GM12878 (cell line): ENCODE results near the gene GATA2. TPM values are rescaled to one million over a fixed set of nuclear protein-coding genes. Genes with fewer than 3 reads are reported as not detected.
A peak's percentile ranks its signal among the peaks of the same experiment; 100 is the strongest.

Experiments used
- ATAC-seq: fragments of 200-7000 bp; cut with Tn5 transposase; 3 replicates; pipeline ENCODE4 v1.9.1; 2020; ENCODE audit warnings: mild to moderate bottlenecking, moderate library complexity
- BruUV-seq: library from RNA; stranded (reverse); fragments of 400-500 nt; replicated peaks from 2 replicates; lab custom pipeline; 2021; lab: Mats Ljungman, UMichigan
- CTCF ChIA-PET: fragments of 300-600 bp; sonication (Branson Sonifier 250); formaldehyde crosslinking; extraction: SDS; loops from one replicate; lab custom pipeline; 2021; ENCODE audit warnings: inconsistent platforms; lab: Yijun Ruan, JAX
- POLR2A ChIA-PET: fragments of 350-600 bp; formaldehyde crosslinking; extraction: SDS; loops from one replicate; lab custom pipeline; 2021; ENCODE audit warnings: inconsistent platforms; lab: Charles Lee
- RAD21 ChIA-PET: fragments of 300-600 bp; sonication (Branson Sonifier 250); formaldehyde crosslinking; loops from one replicate; lab custom pipeline; 2023; ENCODE audit warnings: antibody characterized with exemption; ENCODE audit not compliant: unreplicated experiment; lab: Charles Lee
- SMC1A ChIA-PET: fragments of 300-600 bp; sonication (Branson Sonifier 250); formaldehyde crosslinking; loops from one replicate; lab custom pipeline; 2023; ENCODE audit not compliant: unreplicated experiment, uncharacterized antibody; lab: Charles Lee
- DNase-seq: peaks from one replicate; pipeline ENCODE4 v3.0.0-alpha.2; 2011; ENCODE audit warnings: low read depth, low spot score
- FAIRE-seq: peaks from 3 replicates; lab custom pipeline; 2011; peaks lifted over from hg19 to GRCh38; lab: Jason Lieb, UNC
- H2AFZ ChIP-seq: 2 replicates; pipeline ENCODE4 v1.6.0; 2011; ENCODE audit warnings: low read depth, low read length, control low read depth; ENCODE audit not compliant: control insufficient read depth
- H3K27ac ChIP-seq: 2 replicates; pipeline ENCODE4 v1.5.1; 2011; ENCODE audit warnings: control low read depth; ENCODE audit not compliant: control insufficient read depth, insufficient read depth
- H3K27me3 ChIP-seq, 2 experiments: replicated peaks in 1 of 2; 2 replicates each; pipeline versions ENCODE4 v1.6.0 to v1.6.1; 2011; ENCODE audit warnings: low read length in 1 of 2; ENCODE audit not compliant: control insufficient read depth in 2 of 2, insufficient read depth in 2 of 2
- H3K36me3 ChIP-seq, 2 experiments: 2 replicates each; pipeline ENCODE4 v1.5.1; 2011; ENCODE audit warnings: low read length in 1 of 2; ENCODE audit not compliant: control insufficient read depth in 2 of 2, insufficient read depth in 2 of 2
- H3K4me1 ChIP-seq: 2 replicates; pipeline ENCODE4 v1.6.1; 2011; ENCODE audit warnings: mild to moderate bottlenecking, low read length, moderate library complexity, mixed read lengths; ENCODE audit not compliant: control insufficient read depth, insufficient read depth
- H3K4me2 ChIP-seq: 2 replicates; pipeline ENCODE4 v1.6.0; 2011; ENCODE audit warnings: control low read depth; ENCODE audit not compliant: control insufficient read depth, insufficient read depth
- H3K4me3 ChIP-seq: fragments of 200-600 bp; sonication (generic); 2 replicates; pipeline ENCODE4 v1.5.1; 2016
- H3K79me2 ChIP-seq: 2 replicates; pipeline ENCODE4 v1.6.0; 2011; ENCODE audit warnings: low read length; ENCODE audit not compliant: control insufficient read depth, insufficient read depth
- H3K9ac ChIP-seq: 2 replicates; pipeline ENCODE4 v1.8.0; 2011; ENCODE audit warnings: low read length, control low read depth, mixed read lengths; ENCODE audit not compliant: control insufficient read depth, insufficient read depth
- H3K9me3 ChIP-seq: replicated peaks from 3 replicates; pipeline ENCODE4 v1.5.1; 2011; ENCODE audit warnings: mild to moderate bottlenecking, low read length; ENCODE audit not compliant: control insufficient read depth, insufficient read depth
- H4K20me1 ChIP-seq: 2 replicates; pipeline ENCODE4 v1.6.0; 2011; ENCODE audit not compliant: control insufficient read depth, insufficient read depth
- EZH2 ChIP-seq: IDR thresholded peaks from 2 replicates; pipeline ENCODE4 v1.6.1; 2012; ENCODE audit warnings: low read depth, mild to moderate bottlenecking, control low read depth, inconsistent platforms, low read length, borderline replicate concordance; ENCODE audit not compliant: control insufficient read depth
- WGBS: methylation state at CpG from one replicate; pipeline ENCODE4 v1.1.6; 2016; ENCODE audit warnings: low lambda C conversion rate; ENCODE audit not compliant: insufficient replicate concordance, insufficient coverage; ENCODE audit errors: missing lambda C conversion rate; 5-methylcytosine and 5-hydroxymethylcytosine counted together
- in situ Hi-C: fragments of 300-500 bp; cut with MboI; formaldehyde crosslinking; loops from 9 replicates; pipeline ENCODE4 v1.14.3; 2018; ENCODE audit warnings: mixed read lengths
- intact Hi-C: fragments of 100-400 bp; cut with micrococcal nuclease; formaldehyde crosslinking; loops from one replicate; pipeline ENCODE4 v1.14.2; 2022; ENCODE audit not compliant: unreplicated experiment
- polyA plus RNA-seq, 11 experiments: library from polyadenylated mRNA; depleted of rRNA in 4 of 11; unstranded in 6 of 11; stranded (reverse) in 5 of 11; fragments of >200 nt; fragmentation: Nextera tagmentation in 4 of 11; fragmentation: Illumina TruSeq in 1 of 11; extraction: Ambion mirVana in 4 of 11; extraction: Trizol in 1 of 11; gene quantifications; 1 replicate in 1 of 11; 2 replicates in 10 of 11; pipeline versions ENCODE4 v1.2.1 to v1.2.3, GENCODE V29; 2011 to 2016; ENCODE audit warnings: inconsistent platforms in 2 of 11, missing spikeins in 2 of 11, low read depth in 1 of 11
- total RNA-seq, 4 experiments: library from RNA; depleted of rRNA in 3 of 4; stranded (reverse); fragments of >200 nt in 3 of 4; fragmentation: Illumina TruSeq in 1 of 4; extraction: Trizol in 1 of 4; gene quantifications; 2 replicates each; pipeline versions ENCODE4 v1.2.1 to v1.2.3, GENCODE V29; 2013 to 2021
- TF ChIP-seq, protein P1 (sequence below): IDR thresholded peaks from 2 replicates; pipeline ENCODE4 v1.6.1; 2012; ENCODE audit warnings: low read depth, low read length, improper control_type of control experiment

GATA2 gene
- total and polyA plus RNA-seq, 10 of the 15 experiments (the other 5 are each of a cell fraction or from before 2014, with no cell fraction given), result 0.56 TPM; not detected in 9

DNA sequence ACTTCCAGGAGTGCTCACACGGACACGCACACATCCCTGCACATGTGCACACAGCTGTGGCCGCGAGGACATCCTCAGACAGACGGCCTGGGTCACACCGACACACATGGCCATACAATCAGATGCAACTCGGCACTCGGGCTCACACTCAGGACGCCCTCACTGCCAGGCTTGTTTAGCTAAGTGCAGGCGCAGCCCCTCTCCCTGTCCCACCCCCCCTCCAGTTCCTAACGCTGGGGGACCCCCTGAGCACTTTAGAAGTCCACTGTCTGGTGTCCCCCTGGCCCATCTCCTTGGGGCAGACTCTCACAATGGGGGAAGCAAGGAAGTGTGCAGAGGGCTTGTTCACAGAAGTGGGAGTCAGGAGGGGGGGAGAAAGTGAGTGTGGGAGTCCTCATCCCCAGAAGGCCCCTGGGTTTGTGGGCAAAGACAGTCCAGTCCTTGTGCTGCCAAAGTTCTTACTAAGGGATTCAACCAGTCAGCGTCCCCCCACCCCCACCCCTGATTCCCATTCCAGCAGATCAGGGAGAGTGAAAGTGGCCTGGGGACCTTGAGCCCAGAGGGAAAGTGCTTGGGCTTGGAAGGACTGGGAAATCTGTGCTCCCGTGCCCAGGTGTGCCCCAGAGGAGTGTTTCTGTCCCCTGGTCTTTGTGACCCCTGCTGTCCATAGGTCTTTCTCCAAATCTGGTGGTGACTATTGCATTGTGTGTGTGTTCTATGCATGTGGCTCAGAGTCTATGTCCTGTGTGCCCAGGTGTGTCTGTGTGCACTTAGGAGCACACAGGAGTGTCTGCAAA is 767 bp upstream of the GATA2 start:
- no peak for ATAC-seq

More for the DNA sequence above, 767 bp upstream of the GATA2 start:
- H3K9ac ChIP-seq, result no peak overlapping the region
- in situ Hi-C loops (loop anchor here (10.0 kb wide), 1 partner anchor 399 kb away; no protein-coding TSS in a partner anchor), intact Hi-C loops (loop anchor here (10.0 kb wide), 1 partner anchor 269 kb away; no protein-coding TSS in a partner anchor)
- 0 out of 2 replicates have a peak, but pooled peaks have one; percentile 14 for TF ChIP-seq EZH2
- TF ChIP-seq, protein P1, sequence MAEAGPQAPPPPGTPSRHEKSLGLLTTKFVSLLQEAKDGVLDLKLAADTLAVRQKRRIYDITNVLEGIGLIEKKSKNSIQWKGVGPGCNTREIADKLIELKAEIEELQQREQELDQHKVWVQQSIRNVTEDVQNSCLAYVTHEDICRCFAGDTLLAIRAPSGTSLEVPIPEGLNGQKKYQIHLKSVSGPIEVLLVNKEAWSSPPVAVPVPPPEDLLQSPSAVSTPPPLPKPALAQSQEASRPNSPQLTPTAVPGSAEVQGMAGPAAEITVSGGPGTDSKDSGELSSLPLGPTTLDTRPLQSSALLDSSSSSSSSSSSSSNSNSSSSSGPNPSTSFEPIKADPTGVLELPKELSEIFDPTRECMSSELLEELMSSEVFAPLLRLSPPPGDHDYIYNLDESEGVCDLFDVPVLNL, result no peak
- H2AFZ ChIP-seq, result no peak overlapping the region
- no peaks in the 10 kb centered on the region; the same call in none of the 2 replicates for H4K20me1 ChIP-seq
- no peak overlapping the region for H3K27ac ChIP-seq
- no peaks in the 10 kb centered on the region for H3K36me3 ChIP-seq
- H3K9me3 ChIP-seq, result no peaks in the 10 kb centered on the region
- WGBS, result 7% methylated on average over 13 of the region's 13 CpGs
- ChIA-PET RAD21 (no interaction called here), SMC1A (no interaction called here), CTCF (no interaction called here), POLR2A (no interaction called here)
- no peaks in the 10 kb centered on the region for H3K4me1 ChIP-seq
- peaks cover 21 to 31% of the 10 kb centered on the region in 2 experiments for H3K27me3 ChIP-seq
- no TSS peak for BruUV-seq
- no peak overlapping the region for H3K4me3 ChIP-seq
- DNase-seq (no peak), FAIRE-seq (no peak)
- no peak overlapping the region for H3K4me2 ChIP-seq
- no peaks in the 10 kb centered on the region for H3K79me2 ChIP-seq
